Progenitor cell of endocrine pancreas (in vitro differentiated cells): Measurements from ENCODE around the gene RAX. TPM values are rescaled to one million over a fixed set of nuclear protein-coding genes. Genes with fewer than 3 reads are reported as not detected.

Experiments used
- DNase-seq: peaks from one replicate; pipeline ENCODE4 v3.0.0; 2021; ENCODE audit warnings: low spot score; ENCODE audit not compliant: unreplicated experiment
- H3K27ac Mint-ChIP-seq: 2 replicates; pipeline ENCODE4 v1.8.0; 2021; ENCODE audit warnings: mild to moderate bottlenecking, moderate library complexity, mixed read lengths
- H3K27me3 Mint-ChIP-seq: 2 replicates; pipeline ENCODE4 v1.8.0; 2021; ENCODE audit warnings: mixed read lengths
- H3K36me3 Mint-ChIP-seq: 2 replicates; pipeline ENCODE4 v1.8.0; 2022; ENCODE audit warnings: mixed read lengths; ENCODE audit not compliant: insufficient read depth
- H3K4me1 Mint-ChIP-seq: 2 replicates; pipeline ENCODE4 v1.8.0; 2021; ENCODE audit warnings: low read depth, mixed read lengths
- H3K4me3 Mint-ChIP-seq: 2 replicates; pipeline ENCODE4 v1.8.0; 2021; ENCODE audit warnings: low read depth, mild to moderate bottlenecking, moderate library complexity, mixed read lengths
- H3K9me3 Mint-ChIP-seq: 2 replicates; pipeline ENCODE4 v1.8.0; 2021; ENCODE audit warnings: low read depth, mixed read lengths
- CTCF ChIP-seq: fragments of 200-600 bp; sonication (generic); IDR thresholded peaks from one replicate; pipeline ENCODE4 v1.5.0; 2021; ENCODE audit warnings: antibody characterized with exemption, mild to moderate bottlenecking; ENCODE audit not compliant: unreplicated experiment
- total RNA-seq: library from RNA; stranded (reverse); gene quantifications from 2 replicates; pipeline ENCODE4 v1.2.1, GENCODE V29; 2021

Gene RAX
- total RNA-seq, 1 donor from 2014 or later, result not detected

DNA sequence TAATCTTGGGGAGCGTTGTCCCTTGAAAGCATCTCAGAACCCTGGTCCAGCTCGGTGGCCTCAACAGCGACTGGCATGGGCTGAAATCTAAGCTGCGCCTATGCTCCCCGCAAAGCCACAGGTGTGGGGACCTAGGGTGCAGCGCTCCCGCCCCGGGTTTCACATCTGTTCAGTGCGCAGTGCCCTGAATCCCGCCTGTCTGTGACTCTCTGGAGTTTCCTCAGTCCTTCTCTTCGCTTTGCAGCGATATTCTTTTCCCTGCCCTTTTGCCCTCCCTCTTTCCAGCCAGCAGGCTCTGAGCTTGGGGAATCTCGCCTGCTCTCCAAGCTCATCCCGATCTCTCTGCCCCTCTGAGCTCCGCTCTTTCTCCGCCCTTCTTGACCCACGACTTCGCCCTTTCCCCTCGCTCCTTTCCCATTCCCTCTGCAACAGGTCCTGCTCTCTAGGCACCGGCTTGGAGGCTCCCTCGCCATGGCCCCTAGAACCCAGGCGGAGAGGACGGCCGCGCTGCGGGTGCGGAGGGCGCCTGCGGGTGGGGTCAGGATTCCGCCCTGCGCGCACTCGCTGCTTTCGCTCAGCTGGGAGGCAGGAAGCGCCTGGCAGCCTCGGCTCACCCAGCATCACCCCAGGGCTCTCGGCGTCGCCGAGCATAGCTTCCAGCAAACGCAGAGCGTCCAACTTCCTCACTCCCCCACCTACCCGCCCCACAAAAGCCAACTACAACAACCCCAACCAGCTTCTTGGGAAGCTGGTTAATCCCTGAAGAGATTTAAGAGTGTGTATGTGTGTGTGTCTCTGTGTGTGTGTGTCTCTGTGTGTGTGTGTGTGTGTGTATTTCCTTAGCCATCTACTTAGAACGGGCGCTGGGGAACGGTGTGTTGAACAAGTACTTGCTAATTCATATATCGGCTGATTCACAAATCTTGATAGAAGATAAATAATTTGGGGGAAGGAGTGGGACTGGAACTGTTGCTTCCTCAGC, 52.2 kb downstream of the RAX start:
- H3K27ac Mint-ChIP-seq, result no peak overlapping the region
- no peak for TF ChIP-seq CTCF
- H3K36me3 Mint-ChIP-seq, result no peaks in the 10 kb centered on the region
- peak overlapping the region; percentile 27 for H3K4me3 Mint-ChIP-seq
- H3K9me3 Mint-ChIP-seq, result no peaks in the 10 kb centered on the region
- peaks cover 12% of the 10 kb centered on the region for H3K4me1 Mint-ChIP-seq
- peaks cover 97% of the 10 kb centered on the region for H3K27me3 Mint-ChIP-seq
- no peak for DNase-seq

GRCh38 chr18:59220164-59220783, 53.0 kb downstream of the RAX start:
- no peaks in the 10 kb centered on the region for H3K36me3 Mint-ChIP-seq
- TF ChIP-seq CTCF, result no peak
- H3K4me1 Mint-ChIP-seq, result peaks cover 12% of the 10 kb centered on the region
- no peak for DNase-seq
- peak overlapping the region; percentile 19 for H3K4me3 Mint-ChIP-seq
- H3K27ac Mint-ChIP-seq, result no peak overlapping the region
- H3K27me3 Mint-ChIP-seq, result peaks cover 95% of the 10 kb centered on the region
- no peaks in the 10 kb centered on the region for H3K9me3 Mint-ChIP-seq

DNA sequence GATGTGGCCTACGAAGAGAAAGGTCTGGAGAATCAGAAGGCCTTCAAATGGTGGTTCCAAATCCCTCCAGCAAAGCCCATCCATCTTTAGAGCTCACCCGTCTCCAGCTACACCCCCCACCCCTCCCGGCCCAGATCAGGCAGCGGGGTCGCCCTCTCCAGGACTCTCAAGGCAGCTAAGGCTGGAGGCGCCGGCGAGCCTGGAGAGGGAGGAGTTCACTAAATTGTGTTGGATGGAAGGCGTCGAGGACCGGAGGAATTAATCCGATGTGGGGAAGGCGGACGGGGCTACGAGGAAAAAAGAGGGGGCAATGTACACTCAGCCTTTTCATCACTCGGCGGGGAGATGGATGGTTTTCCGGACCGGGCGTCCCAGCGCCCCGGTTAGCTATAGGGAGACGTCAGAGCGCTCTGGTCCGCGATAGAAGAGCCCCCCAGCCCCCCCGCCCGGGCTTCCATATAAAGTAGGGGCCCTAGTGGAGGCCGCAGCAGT, 53.5 kb downstream of the RAX start, which contains the start of gene GRP:
TSS of gene GRP (plus strand) at position 487 of the 492 bp plus-strand sequence. CDS start 108 bp downstream, outside the sequence.
- Mint-ChIP-seq H3K36me3 (no peaks in the 10 kb centered on the region), H3K9me3 (no peaks in the 10 kb centered on the region), H3K27me3 (peaks cover 95% of the 10 kb centered on the region), H3K4me1 (peaks cover 12% of the 10 kb centered on the region), H3K4me3 (peak within 1 kb of the TSS; percentile 27), H3K27ac (no peak within 1 kb of the TSS)
- DNase-seq, result no peak
- peak; percentile 10 for TF ChIP-seq CTCF

DNA sequence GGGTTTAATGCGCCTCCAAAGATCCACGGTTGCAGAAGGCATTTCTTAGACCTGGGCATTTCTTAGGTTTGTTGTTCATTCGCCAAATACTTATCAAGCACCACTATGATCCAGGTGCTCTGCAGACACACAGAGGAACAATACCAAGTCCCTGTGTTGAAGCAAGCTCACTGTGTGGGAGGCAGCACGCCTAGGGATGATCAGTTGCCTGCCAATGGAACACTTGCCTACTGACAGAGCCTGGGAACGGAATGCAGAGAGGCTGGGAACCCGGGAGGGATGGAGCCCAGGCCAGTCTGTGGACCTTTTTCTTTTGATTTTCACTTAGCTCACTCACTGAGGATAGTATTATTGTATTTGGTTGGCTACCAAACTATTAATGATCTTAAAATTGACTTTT, 55.2 kb downstream of the RAX start:
- Mint-ChIP-seq H3K9me3 (no peaks in the 10 kb centered on the region), H3K36me3 (no peaks in the 10 kb centered on the region), H3K27ac (no peak overlapping the region), H3K27me3 (peaks cover 88% of the 10 kb centered on the region), H3K4me3 (no peak overlapping the region), H3K4me1 (peaks cover 12% of the 10 kb centered on the region)
- no peak for DNase-seq
- no peak for TF ChIP-seq CTCF

Other genes with a start within 250 kb of the RAX start
- 86.1 and 91.9 TPM in 2 replicates for gene SEC11C, start 133.6 kb downstream of the RAX start, total RNA-seq
- gene GRP, start 53.3 kb downstream of the RAX start, total RNA-seq, result not detected in 2 replicates
- gene CPLX4, start 45.2 kb upstream of the RAX start, total RNA-seq, result not detected in 2 replicates
- gene LMAN1, start 85.8 kb upstream of the RAX start, total RNA-seq, result 78.2 and 79.2 TPM in 2 replicates